ENCODE data around the gene BANF2. TPM values are rescaled to one million over a fixed set of nuclear protein-coding genes. Genes with fewer than 3 reads are reported as not detected.

Gene BANF2
- total and polyA plus RNA-seq, 2 of the 13 experiments (the other 11 are each of a cell fraction or from before 2014, with no cell fraction given), result 0.35 TPM; not detected in 1

DNA sequence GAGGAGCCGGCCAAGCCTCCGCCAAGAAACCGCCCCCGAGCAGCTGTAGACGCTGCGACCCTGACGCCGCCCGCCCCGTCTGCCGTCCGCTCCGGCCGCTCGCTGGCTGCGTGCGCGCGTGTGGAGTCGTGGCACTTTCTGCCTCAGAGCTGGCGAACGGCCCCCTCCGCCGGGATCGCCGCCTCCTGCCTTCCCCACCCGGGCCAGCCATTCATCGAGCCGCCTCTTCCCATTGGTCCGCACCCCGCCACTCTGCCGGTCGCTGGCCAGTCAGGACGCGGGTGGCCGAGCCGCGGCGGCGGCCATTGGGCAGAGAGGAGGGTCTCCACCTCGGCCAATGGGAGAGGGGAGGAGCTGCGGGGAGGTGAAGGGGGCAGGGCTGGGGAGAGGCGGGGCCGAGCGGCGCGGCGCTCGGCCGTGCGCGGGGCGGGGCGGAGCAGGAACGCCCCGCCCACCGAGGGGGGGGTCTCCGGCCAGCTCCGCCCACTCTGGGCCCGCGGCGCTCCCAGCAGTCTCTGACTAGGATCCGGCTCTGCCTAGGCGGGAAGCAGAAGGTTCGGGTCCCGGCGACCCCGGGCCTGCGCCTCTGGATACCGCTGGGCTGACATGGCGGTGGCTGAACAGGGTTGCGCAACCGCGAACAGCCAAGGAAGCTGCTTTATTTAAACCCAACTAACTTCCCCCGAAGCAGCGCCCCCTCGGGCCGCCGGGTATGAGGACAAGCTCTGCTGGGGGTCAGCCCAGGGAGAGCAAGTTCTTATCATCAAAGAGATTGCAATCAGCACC lies 17.5 kb upstream of the BANF2 start, which contains the start of gene RRBP1 (continued):
- TF ChIP-seq CSRNP2 (CRISPR knock-in tag; conservative IDR thresholded peaks at IDR 0.05; ENCODE audit: low read depth) (no peak), ZBTB42 (CRISPR knock-in tag; IDR thresholded peaks at IDR 0.05) (peak; percentile 63; the same call in 1 of the 2 replicates), ZSCAN30 (CRISPR knock-in tag; IDR thresholded peaks at IDR 0.05) (no peak), CCAR2 (optimal IDR thresholded peaks at IDR 0.05; ENCODE audit: low read depth, low read length) (no peak), SP1 (IDR thresholded peaks at IDR 0.05) (no peak), SP1 (CRISPR knock-in tag; IDR thresholded peaks at IDR 0.05) (peak; percentile 93), MYC (CRISPR knock-in tag; IDR thresholded peaks at IDR 0.05; ENCODE audit: borderline replicate concordance) (peak; percentile 91), ZNF230 (CRISPR knock-in tag; IDR thresholded peaks at IDR 0.05) (peak; percentile 45; the same call in 1 of the 2 replicates), NFIC (IDR thresholded peaks at IDR 0.05; ENCODE audit: low read length) (no peak), NFRKB (IDR thresholded peaks at IDR 0.05) (no peak), ZNF205 (CRISPR knock-in tag; IDR thresholded peaks at IDR 0.05) (peak; percentile 69), TSC22D2 (CRISPR knock-in tag; IDR thresholded peaks at IDR 0.05; ENCODE audit: borderline replicate concordance) (peak; percentile 93), NCOR1 (IDR thresholded peaks at IDR 0.05; ENCODE audit: borderline replicate concordance, low read length) (peak; percentile 87; the same call in 1 of the 2 replicates), REPIN1 (CRISPR knock-in tag; IDR thresholded peaks at IDR 0.05; ENCODE audit: borderline replicate concordance, low read depth) (peak; percentile 76), ZFX (CRISPR knock-in tag; IDR thresholded peaks at IDR 0.05; ENCODE audit: low read depth) (peak; percentile 84), ZNF317 (CRISPR knock-in tag; IDR thresholded peaks at IDR 0.05) (peak; percentile 71; the same call in 1 of the 2 replicates), ATF7-NPFF (CRISPR knock-in tag; IDR thresholded peaks at IDR 0.05; ENCODE audit: low read depth) (peak; percentile 76), GRHL1 (CRISPR knock-in tag; conservative IDR thresholded peaks at IDR 0.05) (no peak)
- TF ChIP-seq, protein P1, sequence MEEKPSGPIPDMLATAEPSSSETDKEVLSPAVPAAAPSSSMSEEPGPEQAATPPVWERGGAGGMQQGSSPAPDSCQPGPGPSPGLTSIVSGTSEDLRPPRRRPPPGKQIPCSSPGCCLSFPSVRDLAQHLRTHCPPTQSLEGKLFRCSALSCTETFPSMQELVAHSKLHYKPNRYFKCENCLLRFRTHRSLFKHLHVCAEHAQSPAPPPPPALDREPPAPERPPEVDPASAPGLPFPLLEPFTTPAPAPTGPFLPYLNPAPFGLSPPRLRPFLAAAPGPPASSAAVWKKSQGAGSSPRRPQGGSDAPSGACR (CRISPR knock-in tag; IDR thresholded peaks at IDR 0.05), result peak; percentile 95
- TF ChIP-seq, protein P2, sequence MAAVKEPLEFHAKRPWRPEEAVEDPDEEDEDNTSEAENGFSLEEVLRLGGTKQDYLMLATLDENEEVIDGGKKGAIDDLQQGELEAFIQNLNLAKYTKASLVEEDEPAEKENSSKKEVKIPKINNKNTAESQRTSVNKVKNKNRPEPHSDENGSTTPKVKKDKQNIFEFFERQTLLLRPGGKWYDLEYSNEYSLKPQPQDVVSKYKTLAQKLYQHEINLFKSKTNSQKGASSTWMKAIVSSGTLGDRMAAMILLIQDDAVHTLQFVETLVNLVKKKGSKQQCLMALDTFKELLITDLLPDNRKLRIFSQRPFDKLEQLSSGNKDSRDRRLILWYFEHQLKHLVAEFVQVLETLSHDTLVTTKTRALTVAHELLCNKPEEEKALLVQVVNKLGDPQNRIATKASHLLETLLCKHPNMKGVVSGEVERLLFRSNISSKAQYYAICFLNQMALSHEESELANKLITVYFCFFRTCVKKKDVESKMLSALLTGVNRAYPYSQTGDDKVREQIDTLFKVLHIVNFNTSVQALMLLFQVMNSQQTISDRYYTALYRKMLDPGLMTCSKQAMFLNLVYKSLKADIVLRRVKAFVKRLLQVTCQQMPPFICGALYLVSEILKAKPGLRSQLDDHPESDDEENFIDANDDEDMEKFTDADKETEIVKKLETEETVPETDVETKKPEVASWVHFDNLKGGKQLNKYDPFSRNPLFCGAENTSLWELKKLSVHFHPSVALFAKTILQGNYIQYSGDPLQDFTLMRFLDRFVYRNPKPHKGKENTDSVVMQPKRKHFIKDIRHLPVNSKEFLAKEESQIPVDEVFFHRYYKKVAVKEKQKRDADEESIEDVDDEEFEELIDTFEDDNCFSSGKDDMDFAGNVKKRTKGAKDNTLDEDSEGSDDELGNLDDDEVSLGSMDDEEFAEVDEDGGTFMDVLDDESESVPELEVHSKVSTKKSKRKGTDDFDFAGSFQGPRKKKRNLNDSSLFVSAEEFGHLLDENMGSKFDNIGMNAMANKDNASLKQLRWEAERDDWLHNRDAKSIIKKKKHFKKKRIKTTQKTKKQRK (IDR thresholded peaks at IDR 0.05; ENCODE audit: low read length), result no peak
- TF ChIP-seq, protein P3, sequence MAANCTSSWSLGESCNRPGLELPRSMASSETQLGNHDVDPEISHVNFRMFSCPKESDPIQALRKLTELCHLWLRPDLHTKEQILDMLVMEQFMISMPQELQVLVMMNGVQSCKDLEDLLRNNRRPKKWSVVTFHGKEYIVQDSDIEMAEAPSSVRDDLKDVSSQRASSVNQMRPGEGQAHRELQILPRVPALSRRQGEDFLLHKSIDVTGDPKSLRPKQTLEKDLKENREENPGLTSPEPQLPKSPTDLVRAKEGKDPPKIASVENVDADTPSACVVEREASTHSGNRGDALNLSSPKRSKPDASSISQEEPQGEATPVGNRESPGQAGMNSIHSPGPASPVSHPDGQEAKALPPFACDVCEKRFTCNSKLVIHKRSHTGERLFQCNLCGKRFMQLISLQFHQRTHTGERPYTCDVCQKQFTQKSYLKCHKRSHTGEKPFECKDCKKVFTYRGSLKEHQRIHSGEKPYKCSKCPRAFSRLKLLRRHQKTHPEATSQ (CRISPR knock-in tag; IDR thresholded peaks at IDR 0.05; ENCODE audit: borderline replicate concordance), result 0 out of 2 replicates have a peak, but pooled peaks have one; percentile 39

All from HepG2 (cell line).